Hepatocyte (in vitro differentiated cells): Measurements from ENCODE around the gene IGIP. TPM values are rescaled to one million over a fixed set of nuclear protein-coding genes. Genes with fewer than 3 reads are reported as not detected.

Experiments used
- DNase-seq: peaks from one replicate; pipeline ENCODE4 v3.0.0-alpha.2; 2016; ENCODE audit warnings: low spot score
- H2AFZ ChIP-seq: fragments of 200-600 bp; sonication (generic); 2 replicates; pipeline ENCODE4 v1.6.0; 2016; ENCODE audit warnings: antibody characterized with exemption, mild to moderate bottlenecking
- H3K27ac ChIP-seq: fragments of 200-600 bp; sonication (generic); 2 replicates; pipeline ENCODE4 v1.5.1; 2016; ENCODE audit warnings: mild to moderate bottlenecking
- H3K27me3 ChIP-seq: fragments of 200-600 bp; sonication (generic); 2 replicates; pipeline ENCODE4 v1.6.1; 2016
- H3K36me3 ChIP-seq: fragments of 200-600 bp; sonication (generic); replicated peaks from 2 replicates; pipeline ENCODE4 v1.5.1; 2016; ENCODE audit warnings: low read depth; ENCODE audit not compliant: insufficient read depth
- H3K4me1 ChIP-seq: fragments of 200-600 bp; sonication (generic); 2 replicates; pipeline ENCODE4 v1.5.1; 2016; ENCODE audit warnings: mild to moderate bottlenecking, moderate library complexity; ENCODE audit not compliant: insufficient read depth
- H3K4me2 ChIP-seq: fragments of 200-600 bp; sonication (generic); 2 replicates; pipeline ENCODE4 v1.6.0; 2016
- H3K4me3 ChIP-seq: fragments of 200-600 bp; sonication (generic); 2 replicates; pipeline ENCODE4 v1.5.1; 2016; ENCODE audit warnings: mild to moderate bottlenecking
- H3K79me2 ChIP-seq: fragments of 200-600 bp; sonication (generic); 2 replicates; pipeline ENCODE4 v1.6.0; 2017; ENCODE audit warnings: mild to moderate bottlenecking
- H3K9me2 ChIP-seq: fragments of 200-600 bp; sonication (generic); replicated peaks from 2 replicates; pipeline ENCODE4 v1.6.0; 2017; ENCODE audit warnings: mild to moderate bottlenecking; ENCODE audit not compliant: insufficient read depth
- H3K9me3 ChIP-seq: fragments of 200-600 bp; sonication (generic); 2 replicates; pipeline ENCODE4 v1.5.1; 2016; ENCODE audit warnings: low read depth, mild to moderate bottlenecking
- H4K20me1 ChIP-seq: fragments of 200-600 bp; sonication (generic); 2 replicates; pipeline ENCODE4 v1.6.0; 2016; ENCODE audit warnings: mild to moderate bottlenecking; ENCODE audit not compliant: insufficient read depth, poor library complexity, severe bottlenecking
- EZH2 ChIP-seq: fragments of 200-600 bp; sonication (generic); IDR thresholded peaks from 2 replicates; pipeline ENCODE4 v1.6.1; 2016; ENCODE audit warnings: antibody characterized with exemption, mild to moderate bottlenecking, borderline replicate concordance
- EZH2phosphoT487 ChIP-seq: fragments of 200-600 bp; sonication (generic); IDR thresholded peaks from one replicate; pipeline ENCODE4 v1.6.1; 2018; ENCODE audit warnings: antibody characterized with exemption, mild to moderate bottlenecking, low read depth, moderate library complexity; ENCODE audit not compliant: unreplicated experiment, severe bottlenecking
- WGBS: methylation state at CpG from one replicate; pipeline ENCODE4 v1.1.6; 2016; ENCODE audit warnings: low lambda C conversion rate; ENCODE audit errors: missing lambda C conversion rate; 5-methylcytosine and 5-hydroxymethylcytosine counted together
- polyA plus RNA-seq: library from polyadenylated mRNA; unstranded; fragments of >200 nt; fragmentation: Nextera tagmentation; extraction: Ambion mirVana; gene quantifications from 2 replicates; pipeline ENCODE4 v1.2.1, GENCODE V29; 2016
- total RNA-seq: library from RNA; depleted of rRNA; stranded (reverse); fragments of >200 nt; gene quantifications from 2 replicates; pipeline ENCODE4 v1.2.3, GENCODE V29; 2014
- TF ChIP-seq, protein P1 (sequence below): fragments of 200-600 bp; sonication (generic); IDR thresholded peaks from 2 replicates; pipeline ENCODE4 v1.5.1; 2016; ENCODE audit warnings: antibody characterized with exemption, mild to moderate bottlenecking; ENCODE audit not compliant: poor library complexity

IGIP gene
- total and polyA plus RNA-seq, 2 experiments from 2014 or later, result 0.50 to 7.2 TPM

GRCh38 chr5:140134277-140134935, 8.7 kb downstream of the IGIP start:
- H3K27ac ChIP-seq, result no peak overlapping the region
- no peak overlapping the region for H3K4me3 ChIP-seq
- no peak overlapping the region for H2AFZ ChIP-seq
- H3K4me1 ChIP-seq, result no peaks in the 10 kb centered on the region
- DNase-seq, result no peak
- no peaks in the 10 kb centered on the region for H3K9me2 ChIP-seq
- H3K27me3 ChIP-seq, result no peaks in the 10 kb centered on the region
- WGBS, result 90% methylated on average over 2 of the region's 2 CpGs
- H3K9me3 ChIP-seq, result no peaks in the 10 kb centered on the region
- H3K4me2 ChIP-seq, result no peak overlapping the region
- H3K36me3 ChIP-seq, result no peaks in the 10 kb centered on the region
- TF ChIP-seq, protein P1, sequence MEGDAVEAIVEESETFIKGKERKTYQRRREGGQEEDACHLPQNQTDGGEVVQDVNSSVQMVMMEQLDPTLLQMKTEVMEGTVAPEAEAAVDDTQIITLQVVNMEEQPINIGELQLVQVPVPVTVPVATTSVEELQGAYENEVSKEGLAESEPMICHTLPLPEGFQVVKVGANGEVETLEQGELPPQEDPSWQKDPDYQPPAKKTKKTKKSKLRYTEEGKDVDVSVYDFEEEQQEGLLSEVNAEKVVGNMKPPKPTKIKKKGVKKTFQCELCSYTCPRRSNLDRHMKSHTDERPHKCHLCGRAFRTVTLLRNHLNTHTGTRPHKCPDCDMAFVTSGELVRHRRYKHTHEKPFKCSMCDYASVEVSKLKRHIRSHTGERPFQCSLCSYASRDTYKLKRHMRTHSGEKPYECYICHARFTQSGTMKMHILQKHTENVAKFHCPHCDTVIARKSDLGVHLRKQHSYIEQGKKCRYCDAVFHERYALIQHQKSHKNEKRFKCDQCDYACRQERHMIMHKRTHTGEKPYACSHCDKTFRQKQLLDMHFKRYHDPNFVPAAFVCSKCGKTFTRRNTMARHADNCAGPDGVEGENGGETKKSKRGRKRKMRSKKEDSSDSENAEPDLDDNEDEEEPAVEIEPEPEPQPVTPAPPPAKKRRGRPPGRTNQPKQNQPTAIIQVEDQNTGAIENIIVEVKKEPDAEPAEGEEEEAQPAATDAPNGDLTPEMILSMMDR, result no peak
- TF ChIP-seq EZH2phosphoT487, result no peak
- TF ChIP-seq EZH2, result no peak
- H4K20me1 ChIP-seq, result no peaks in the 10 kb centered on the region
- H3K79me2 ChIP-seq, result peaks cover 4% of the 10 kb centered on the region

GRCh38 chr5:140135127-140135526, 9.4 kb downstream of the IGIP start:
- no peaks in the 10 kb centered on the region for H3K27me3 ChIP-seq
- DNase-seq, result no peak
- H2AFZ ChIP-seq, result no peak overlapping the region
- no peak overlapping the region for H3K4me2 ChIP-seq
- H3K9me2 ChIP-seq, result no peaks in the 10 kb centered on the region
- H3K27ac ChIP-seq, result no peak overlapping the region
- H4K20me1 ChIP-seq, result no peaks in the 10 kb centered on the region
- H3K4me3 ChIP-seq, result no peak overlapping the region
- no peaks in the 10 kb centered on the region for H3K9me3 ChIP-seq
- H3K36me3 ChIP-seq, result no peaks in the 10 kb centered on the region
- TF ChIP-seq EZH2phosphoT487, result no peak
- no peak for TF ChIP-seq EZH2
- no peaks in the 10 kb centered on the region for H3K4me1 ChIP-seq
- peaks cover 4% of the 10 kb centered on the region for H3K79me2 ChIP-seq

- Histone ChIP-seq H3K27me3 (no peaks in the 10 kb centered on the region), H3K79me2 (peaks cover 4% of the 10 kb centered on the region), H4K20me1 (no peaks in the 10 kb centered on the region), H2AFZ (no peak overlapping the region), H3K4me1 (no peaks in the 10 kb centered on the region), H3K9me2 (no peaks in the 10 kb centered on the region), H3K9me3 (no peaks in the 10 kb centered on the region), H3K4me2 (no peak overlapping the region), H3K27ac (no peak overlapping the region), H3K36me3 (no peaks in the 10 kb centered on the region), H3K4me3 (no peak overlapping the region)
- whole genome bisulfite sequencing, result 86% methylated on average over 1 of the region's 1 CpG
- no peak for DNase-seq
- TF ChIP-seq, protein P1, result no peak
- TF ChIP-seq EZH2phosphoT487 (no peak), EZH2 (no peak)
These were observed 10.9 kb downstream of the IGIP start for GRCh38 chr5:140136624-140137023.

- Histone ChIP-seq H4K20me1 (peaks cover 6% of the 10 kb centered on the region), H3K9me3 (no peaks in the 10 kb centered on the region)
These were observed 14.7 kb downstream of the IGIP start for GRCh38 chr5:140140435-140140834.

More at GRCh38 chr5:140140435-140140834, 14.7 kb downstream of the IGIP start:
- Histone ChIP-seq H3K4me2 (no peak overlapping the region), H3K36me3 (no peaks in the 10 kb centered on the region), H3K27me3 (peaks cover 3% of the 10 kb centered on the region), H3K27ac (no peak overlapping the region), H2AFZ (no peak overlapping the region), H3K4me3 (no peak overlapping the region), H3K9me2 (no peaks in the 10 kb centered on the region), H3K4me1 (peaks cover 2% of the 10 kb centered on the region), H3K79me2 (peaks cover 4% of the 10 kb centered on the region)
- TF ChIP-seq EZH2phosphoT487 (no peak), EZH2 (no peak)
- TF ChIP-seq, protein P1, result no peak
- WGBS, result 88% methylated on average over 3 of the region's 3 CpGs
- DNase-seq, result no peak
